HG03521 (cell line): ENCODE measurements around the gene VPS41.
A peak's percentile ranks its signal among the peaks of the same experiment; 100 is the strongest.
"Not testable (repeated sequence)": the region's sequence is repeated elsewhere in the genome, so short reads cannot be mapped to it uniquely, and the experiment has no call there.

Source experiments
- ATAC-seq: cut with Tn5 transposase; IDR thresholded peaks from one replicate; pipeline ENCODE4 v1.9.1; 2021; ENCODE audit warnings: mild to moderate bottlenecking, moderate library complexity; ENCODE audit not compliant: unreplicated experiment

VPS41 gene

GRCh38 chr7:38908759-38909335, at the start of gene VPS41:
Gene VPS41, minus strand, starts transcription at chr7:38909191. Its CDS starts 17 bp downstream, at chr7:38909174.
- ATAC-seq, result peak; percentile 99

GRCh38 chr7:38955892-38956291, 46.9 kb upstream of the VPS41 start:
- ATAC-seq, result no peak

- no peak for ATAC-seq
These were observed 45.0 kb upstream of the VPS41 start for GRCh38 chr7:38953971-38954370.

- ATAC-seq, result no peak
These were observed 44.2 kb upstream of the VPS41 start for GRCh38 chr7:38953227-38953626.

- ATAC-seq, result no peak
These were observed 42.2 kb upstream of the VPS41 start for GRCh38 chr7:38951213-38951612.

GRCh38 chr7:38950309-38950708, 41.3 kb upstream of the VPS41 start:
- no peak for ATAC-seq

- not testable (repeated sequence) for ATAC-seq
These were observed 38.5 kb upstream of the VPS41 start for GRCh38 chr7:38947541-38947940.

- ATAC-seq, result no peak
These were observed 33.5 kb upstream of the VPS41 start for GRCh38 chr7:38942431-38943051.

GRCh38 chr7:38940774-38941173, 31.8 kb upstream of the VPS41 start:
- no peak for ATAC-seq

GRCh38 chr7:38938589-38938988, 29.6 kb upstream of the VPS41 start:
- ATAC-seq, result no peak

- ATAC-seq, result no peak
These were observed 29.1 kb upstream of the VPS41 start for GRCh38 chr7:38938001-38938485.

- no peak for ATAC-seq
These were observed 27.6 kb upstream of the VPS41 start for GRCh38 chr7:38936641-38937040.

GRCh38 chr7:38934536-38934935, 25.5 kb upstream of the VPS41 start:
- no peak for ATAC-seq

- ATAC-seq, result no peak
These were observed 25.1 kb upstream of the VPS41 start for GRCh38 chr7:38934051-38934450.

- ATAC-seq, result peak; percentile 63
These were observed 23.6 kb upstream of the VPS41 start for GRCh38 chr7:38932509-38933168.

- no peak for ATAC-seq
These were observed 20.6 kb upstream of the VPS41 start for GRCh38 chr7:38929460-38930171.

- ATAC-seq, result no peak
These were observed 19.5 kb upstream of the VPS41 start for GRCh38 chr7:38928506-38928905.

GRCh38 chr7:38927751-38928150, 18.8 kb upstream of the VPS41 start:
- no peak for ATAC-seq

- ATAC-seq, result no peak
These were observed 11.7 kb upstream of the VPS41 start for GRCh38 chr7:38920731-38921130.

GRCh38 chr7:38916396-38916795, 7.4 kb upstream of the VPS41 start:
- no peak for ATAC-seq

- no peak for ATAC-seq
These were observed 879 bp upstream of the VPS41 start for GRCh38 chr7:38909870-38910269.

- ATAC-seq, result no peak
These were observed 1.2 kb downstream of the VPS41 start for GRCh38 chr7:38907766-38908165.
